ENCODE results near the gene WDR54. TPM values are rescaled to one million over a fixed set of nuclear protein-coding genes. Genes with fewer than 3 reads are reported as not detected.
"Not testable (repeated sequence)": the region's sequence is repeated elsewhere in the genome, so short reads cannot be mapped to it uniquely, and the experiment has no call there.

WDR54 gene
- total RNA-seq, 1 donor from 2014 or later: 30.7 TPM

GRCh38 chr2:74407682-74408081, 13.8 kb upstream of the WDR54 start:
- DNase-seq: no peak

- DNase-seq: no peak
Measured at GRCh38 chr2:74413001-74413698, 8.4 kb upstream of the WDR54 start.

GRCh38 chr2:74414441-74414840, 7.1 kb upstream of the WDR54 start:
- no peak for DNase-seq

- DNase-seq: no peak
Measured at GRCh38 chr2:74414881-74415761, 6.4 kb upstream of the WDR54 start.

- no peak for DNase-seq
Measured at GRCh38 chr2:74415762-74416395, 5.7 kb upstream of the WDR54 start.

- DNase-seq: no peak
Measured at GRCh38 chr2:74416778-74417177, 4.8 kb upstream of the WDR54 start.

GRCh38 chr2:74417197-74417596, 4.3 kb upstream of the WDR54 start:
- no peak for DNase-seq

GRCh38 chr2:74417763-74418162, 3.8 kb upstream of the WDR54 start:
- no peak for DNase-seq

- no peak for DNase-seq
Measured at GRCh38 chr2:74418312-74418711, 3.2 kb upstream of the WDR54 start.

- no peak for DNase-seq
Measured at GRCh38 chr2:74419345-74419744, 2.2 kb upstream of the WDR54 start.

GRCh38 chr2:74420006-74420405, 1.5 kb upstream of the WDR54 start:
- DNase-seq: no peak

GRCh38 chr2:74420443-74421103, 957 bp upstream of the WDR54 start:
- not testable (repeated sequence) for DNase-seq

GRCh38 chr2:74423231-74424095, 1.9 kb downstream of the WDR54 start:
- DNase-seq: no peak

GRCh38 chr2:74424139-74424992, 2.8 kb downstream of the WDR54 start:
- DNase-seq: no peak

GRCh38 chr2:74424995-74425406, 3.5 kb downstream of the WDR54 start:
- no peak for DNase-seq

GRCh38 chr2:74425523-74425922, 4.0 kb downstream of the WDR54 start:
- DNase-seq: no peak

GRCh38 chr2:74426181-74426758, 4.7 kb downstream of the WDR54 start:
- no peak for DNase-seq

GRCh38 chr2:74427551-74427950, 6.0 kb downstream of the WDR54 start:
- no peak for DNase-seq

- DNase-seq: no peak
Measured at GRCh38 chr2:74428675-74429074, 7.1 kb downstream of the WDR54 start.

All from occipital lobe (tissue), 2 donors.